Panc1 (cell line): ENCODE results near the gene PLCD1.
"Not testable (repeated sequence)": the region's sequence is repeated elsewhere in the genome, so short reads cannot be mapped to it uniquely, and the experiment has no call there.

Experiments
- POLR2AphosphoS5 ChIP-seq: IDR thresholded peaks from 2 replicates; pipeline ENCODE4 v1.6.1; 2012; ENCODE audit warnings: mild to moderate bottlenecking, low read depth, low read length, moderate library complexity
- TF ChIP-seq, protein P1 (sequence below): fragments of 450-650 bp; IDR thresholded peaks from 2 replicates; pipeline ENCODE4 v1.5.1; 2017; ENCODE audit warnings: mild to moderate bottlenecking
- TF ChIP-seq, protein P2 (sequence below), 2 experiments: IDR thresholded peaks; 2 replicates each; pipeline ENCODE4 v1.6.1; 2011 to 2012; ENCODE audit warnings: low read depth in 2 of 2, control low read depth in 1 of 2, low read length in 1 of 2, mild to moderate bottlenecking in 1 of 2, moderate library complexity in 1 of 2; ENCODE audit not compliant: insufficient read depth in 1 of 2

DNA sequence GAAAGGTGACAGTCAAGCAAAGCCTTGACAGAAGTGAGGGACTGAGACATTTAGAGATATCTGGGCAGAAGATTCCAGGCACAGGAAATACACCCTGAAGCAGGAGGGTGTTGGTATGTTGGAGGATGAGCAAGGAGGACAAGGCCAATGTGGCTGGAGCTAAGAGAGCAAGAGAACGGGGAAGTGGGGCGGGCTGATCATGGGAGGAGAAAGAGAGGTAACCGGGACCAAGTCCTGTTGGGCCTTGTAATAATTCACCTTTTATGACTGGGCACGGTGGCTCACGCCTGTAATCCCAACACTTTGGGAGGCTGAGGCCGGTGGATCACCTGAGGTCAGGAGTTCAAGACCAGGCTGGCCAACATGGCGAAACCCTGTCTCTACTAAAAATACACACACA is 4.1 kb upstream of the PLCD1 start:
- TF ChIP-seq, protein P1, sequence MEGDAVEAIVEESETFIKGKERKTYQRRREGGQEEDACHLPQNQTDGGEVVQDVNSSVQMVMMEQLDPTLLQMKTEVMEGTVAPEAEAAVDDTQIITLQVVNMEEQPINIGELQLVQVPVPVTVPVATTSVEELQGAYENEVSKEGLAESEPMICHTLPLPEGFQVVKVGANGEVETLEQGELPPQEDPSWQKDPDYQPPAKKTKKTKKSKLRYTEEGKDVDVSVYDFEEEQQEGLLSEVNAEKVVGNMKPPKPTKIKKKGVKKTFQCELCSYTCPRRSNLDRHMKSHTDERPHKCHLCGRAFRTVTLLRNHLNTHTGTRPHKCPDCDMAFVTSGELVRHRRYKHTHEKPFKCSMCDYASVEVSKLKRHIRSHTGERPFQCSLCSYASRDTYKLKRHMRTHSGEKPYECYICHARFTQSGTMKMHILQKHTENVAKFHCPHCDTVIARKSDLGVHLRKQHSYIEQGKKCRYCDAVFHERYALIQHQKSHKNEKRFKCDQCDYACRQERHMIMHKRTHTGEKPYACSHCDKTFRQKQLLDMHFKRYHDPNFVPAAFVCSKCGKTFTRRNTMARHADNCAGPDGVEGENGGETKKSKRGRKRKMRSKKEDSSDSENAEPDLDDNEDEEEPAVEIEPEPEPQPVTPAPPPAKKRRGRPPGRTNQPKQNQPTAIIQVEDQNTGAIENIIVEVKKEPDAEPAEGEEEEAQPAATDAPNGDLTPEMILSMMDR: not testable (repeated sequence)
- not testable (repeated sequence) for TF ChIP-seq POLR2AphosphoS5
- TF ChIP-seq, protein P2, sequence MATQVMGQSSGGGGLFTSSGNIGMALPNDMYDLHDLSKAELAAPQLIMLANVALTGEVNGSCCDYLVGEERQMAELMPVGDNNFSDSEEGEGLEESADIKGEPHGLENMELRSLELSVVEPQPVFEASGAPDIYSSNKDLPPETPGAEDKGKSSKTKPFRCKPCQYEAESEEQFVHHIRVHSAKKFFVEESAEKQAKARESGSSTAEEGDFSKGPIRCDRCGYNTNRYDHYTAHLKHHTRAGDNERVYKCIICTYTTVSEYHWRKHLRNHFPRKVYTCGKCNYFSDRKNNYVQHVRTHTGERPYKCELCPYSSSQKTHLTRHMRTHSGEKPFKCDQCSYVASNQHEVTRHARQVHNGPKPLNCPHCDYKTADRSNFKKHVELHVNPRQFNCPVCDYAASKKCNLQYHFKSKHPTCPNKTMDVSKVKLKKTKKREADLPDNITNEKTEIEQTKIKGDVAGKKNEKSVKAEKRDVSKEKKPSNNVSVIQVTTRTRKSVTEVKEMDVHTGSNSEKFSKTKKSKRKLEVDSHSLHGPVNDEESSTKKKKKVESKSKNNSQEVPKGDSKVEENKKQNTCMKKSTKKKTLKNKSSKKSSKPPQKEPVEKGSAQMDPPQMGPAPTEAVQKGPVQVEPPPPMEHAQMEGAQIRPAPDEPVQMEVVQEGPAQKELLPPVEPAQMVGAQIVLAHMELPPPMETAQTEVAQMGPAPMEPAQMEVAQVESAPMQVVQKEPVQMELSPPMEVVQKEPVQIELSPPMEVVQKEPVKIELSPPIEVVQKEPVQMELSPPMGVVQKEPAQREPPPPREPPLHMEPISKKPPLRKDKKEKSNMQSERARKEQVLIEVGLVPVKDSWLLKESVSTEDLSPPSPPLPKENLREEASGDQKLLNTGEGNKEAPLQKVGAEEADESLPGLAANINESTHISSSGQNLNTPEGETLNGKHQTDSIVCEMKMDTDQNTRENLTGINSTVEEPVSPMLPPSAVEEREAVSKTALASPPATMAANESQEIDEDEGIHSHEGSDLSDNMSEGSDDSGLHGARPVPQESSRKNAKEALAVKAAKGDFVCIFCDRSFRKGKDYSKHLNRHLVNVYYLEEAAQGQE (IDR thresholded peaks at IDR 0.05; ENCODE audit: insufficient read depth in 1 of 2, low read depth in 2 of 2, low read length in 1 of 2): not testable (repeated sequence)
